Activated CD4-positive, alpha-beta T cell treated with anti-CD3 and anti-CD28 coated beads, Interleukin-10, Interleukin-2, amounts not matched to agents 100 ng/mL and 50 ng/mL, durations not matched to agents 16 hours and 8 hours (primary cell): ENCODE measurements around the gene GRK1.

Experiments
- DNase-seq: peaks from one replicate; pipeline ENCODE4 v3.0.0-alpha.2; 2020

The GRK1 gene

GRCh38 chr13:113763254-113763653 lies 96.2 kb downstream of the GRK1 start:
- no peak for DNase-seq

- DNase-seq = no peak
Measured at GRCh38 chr13:113763961-113764792, 97.2 kb downstream of the GRK1 start.

- no peak for DNase-seq
Measured at GRCh38 chr13:113764793-113765563, 98.0 kb downstream of the GRK1 start.

- no peak for DNase-seq
Measured at GRCh38 chr13:113765564-113765910, 98.5 kb downstream of the GRK1 start.

GRCh38 chr13:113766035-113766800 lies 99.2 kb downstream of the GRK1 start:
- no peak for DNase-seq

GRCh38 chr13:113767366-113767765 lies 100.3 kb downstream of the GRK1 start:
- no peak for DNase-seq

GRCh38 chr13:113768018-113768905 lies 101.2 kb downstream of the GRK1 start:
- DNase-seq = no peak

GRCh38 chr13:113769106-113769505 lies 102.1 kb downstream of the GRK1 start:
- no peak for DNase-seq

GRCh38 chr13:113769881-113770280 lies 102.9 kb downstream of the GRK1 start:
- no peak for DNase-seq

- no peak for DNase-seq
Measured at GRCh38 chr13:113770441-113770840, 103.4 kb downstream of the GRK1 start.

GRCh38 chr13:113770937-113771336 lies 103.9 kb downstream of the GRK1 start:
- DNase-seq = no peak

- peak; percentile 67 for DNase-seq
Measured at GRCh38 chr13:113771709-113772331, 104.8 kb downstream of the GRK1 start.

GRCh38 chr13:113774177-113775107 lies 107.4 kb downstream of the GRK1 start:
- DNase-seq = no peak

- DNase-seq = no peak
Measured at GRCh38 chr13:113775451-113776145, 108.6 kb downstream of the GRK1 start.

GRCh38 chr13:113776231-113777125 lies 109.5 kb downstream of the GRK1 start:
- no peak for DNase-seq

GRCh38 chr13:113777311-113778260 lies 110.6 kb downstream of the GRK1 start:
- DNase-seq = no peak

GRCh38 chr13:113781571-113781970 lies 114.6 kb downstream of the GRK1 start:
- no peak for DNase-seq

GRCh38 chr13:113782472-113782871 lies 115.5 kb downstream of the GRK1 start:
- DNase-seq = no peak
